ENCODE results near the gene CYP2A7.
"Not testable (repeated sequence)": the region's sequence is repeated elsewhere in the genome, so short reads cannot be mapped to it uniquely, and the experiment has no call there.

CYP2A7 gene

DNA sequence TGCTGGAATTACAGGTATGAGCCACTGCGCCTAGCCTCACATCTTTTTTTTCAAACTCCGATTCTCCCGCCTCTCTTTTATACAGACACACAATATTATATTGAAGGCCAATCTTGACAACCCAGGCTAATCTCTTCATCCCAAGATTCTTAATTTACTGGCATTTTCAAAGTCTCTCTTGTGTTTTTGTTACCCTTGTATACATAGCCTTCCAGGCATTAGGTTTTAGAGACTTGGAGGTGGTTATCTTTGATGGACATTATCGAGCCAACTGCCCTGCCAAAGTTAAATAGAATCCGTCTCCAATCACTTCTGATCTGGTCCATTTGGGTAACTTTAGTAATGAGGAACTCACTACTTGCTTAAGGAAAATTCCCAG is 14.4 kb upstream of the CYP2A7 start:
- H3K27ac ChIP-seq: no peak overlapping the region

DNA sequence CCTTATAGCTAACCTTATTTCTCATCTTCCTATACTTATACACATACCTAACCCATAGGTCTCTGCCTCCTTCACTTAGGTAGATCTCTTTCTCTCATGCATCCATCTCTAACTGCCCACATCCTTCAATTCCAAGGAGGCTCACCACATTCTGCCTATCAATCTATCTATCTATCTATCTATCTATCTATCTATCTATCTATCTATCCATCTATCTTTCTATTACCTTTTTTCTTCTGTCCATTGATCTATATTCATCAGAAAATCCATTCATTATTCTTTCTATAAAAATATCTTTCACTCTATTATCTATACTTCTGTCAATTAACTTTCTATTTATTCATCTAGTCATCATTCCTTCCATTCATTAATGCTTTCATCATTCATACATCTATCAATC is 11.1 kb upstream of the CYP2A7 start:
- TF ChIP-seq, protein P1, sequence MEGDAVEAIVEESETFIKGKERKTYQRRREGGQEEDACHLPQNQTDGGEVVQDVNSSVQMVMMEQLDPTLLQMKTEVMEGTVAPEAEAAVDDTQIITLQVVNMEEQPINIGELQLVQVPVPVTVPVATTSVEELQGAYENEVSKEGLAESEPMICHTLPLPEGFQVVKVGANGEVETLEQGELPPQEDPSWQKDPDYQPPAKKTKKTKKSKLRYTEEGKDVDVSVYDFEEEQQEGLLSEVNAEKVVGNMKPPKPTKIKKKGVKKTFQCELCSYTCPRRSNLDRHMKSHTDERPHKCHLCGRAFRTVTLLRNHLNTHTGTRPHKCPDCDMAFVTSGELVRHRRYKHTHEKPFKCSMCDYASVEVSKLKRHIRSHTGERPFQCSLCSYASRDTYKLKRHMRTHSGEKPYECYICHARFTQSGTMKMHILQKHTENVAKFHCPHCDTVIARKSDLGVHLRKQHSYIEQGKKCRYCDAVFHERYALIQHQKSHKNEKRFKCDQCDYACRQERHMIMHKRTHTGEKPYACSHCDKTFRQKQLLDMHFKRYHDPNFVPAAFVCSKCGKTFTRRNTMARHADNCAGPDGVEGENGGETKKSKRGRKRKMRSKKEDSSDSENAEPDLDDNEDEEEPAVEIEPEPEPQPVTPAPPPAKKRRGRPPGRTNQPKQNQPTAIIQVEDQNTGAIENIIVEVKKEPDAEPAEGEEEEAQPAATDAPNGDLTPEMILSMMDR (conservative IDR thresholded peaks at IDR 0.05): no peak
- no peak for TF ChIP-seq ZFX (IDR thresholded peaks at IDR 0.05)
- no peak overlapping the region for H3K27ac ChIP-seq

More for the DNA sequence above, 14.4 kb upstream of the CYP2A7 start:
- TF ChIP-seq, protein P1 (conservative IDR thresholded peaks at IDR 0.05): no peak

DNA sequence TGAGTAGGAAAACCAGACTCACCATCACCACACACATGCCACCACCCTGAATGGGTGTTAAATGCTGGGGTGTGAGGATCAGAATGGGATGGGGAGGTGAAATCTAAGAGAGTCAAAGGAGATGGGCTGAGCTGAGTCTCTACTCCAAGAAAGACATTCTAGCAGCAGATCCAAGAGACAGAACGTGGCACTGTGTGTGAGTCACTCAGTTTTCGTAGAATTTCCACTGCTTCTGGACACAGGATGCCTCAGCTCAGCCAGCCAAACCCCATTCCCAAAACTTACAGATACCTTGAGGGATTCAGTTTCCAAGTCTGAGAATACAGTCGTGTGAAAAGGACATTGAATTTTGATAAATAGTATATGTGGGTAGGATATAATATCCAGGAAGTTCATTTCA is 7.3 kb upstream of the CYP2A7 start:
- H3K27ac ChIP-seq: no peak overlapping the region
- TF ChIP-seq ZFX (IDR thresholded peaks at IDR 0.05): no peak
- TF ChIP-seq, protein P1 (conservative IDR thresholded peaks at IDR 0.05): no peak

DNA sequence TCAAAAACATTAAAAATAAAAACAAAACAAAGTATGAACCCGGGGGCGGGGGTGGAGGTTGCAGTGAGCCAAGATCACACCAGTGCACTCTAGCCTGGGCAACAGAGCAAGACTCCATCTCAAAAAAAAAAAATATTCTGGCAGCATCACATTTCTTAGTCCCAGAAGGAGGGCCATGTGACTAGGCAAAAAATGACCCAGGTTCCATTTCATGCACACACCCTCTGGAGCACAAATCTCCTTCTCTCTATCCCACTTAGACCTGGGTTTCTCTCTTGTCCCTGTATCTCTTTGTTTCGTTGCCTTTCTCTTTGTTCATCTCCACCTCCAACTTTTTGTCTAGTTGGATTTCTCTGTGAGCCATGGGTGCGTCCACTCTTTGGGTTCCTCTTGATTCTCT is 6.2 kb upstream of the CYP2A7 start:
- H3K27ac ChIP-seq: no peak overlapping the region
- no peak for TF ChIP-seq ZFX (IDR thresholded peaks at IDR 0.05)
- TF ChIP-seq, protein P1 (conservative IDR thresholded peaks at IDR 0.05): no peak

DNA sequence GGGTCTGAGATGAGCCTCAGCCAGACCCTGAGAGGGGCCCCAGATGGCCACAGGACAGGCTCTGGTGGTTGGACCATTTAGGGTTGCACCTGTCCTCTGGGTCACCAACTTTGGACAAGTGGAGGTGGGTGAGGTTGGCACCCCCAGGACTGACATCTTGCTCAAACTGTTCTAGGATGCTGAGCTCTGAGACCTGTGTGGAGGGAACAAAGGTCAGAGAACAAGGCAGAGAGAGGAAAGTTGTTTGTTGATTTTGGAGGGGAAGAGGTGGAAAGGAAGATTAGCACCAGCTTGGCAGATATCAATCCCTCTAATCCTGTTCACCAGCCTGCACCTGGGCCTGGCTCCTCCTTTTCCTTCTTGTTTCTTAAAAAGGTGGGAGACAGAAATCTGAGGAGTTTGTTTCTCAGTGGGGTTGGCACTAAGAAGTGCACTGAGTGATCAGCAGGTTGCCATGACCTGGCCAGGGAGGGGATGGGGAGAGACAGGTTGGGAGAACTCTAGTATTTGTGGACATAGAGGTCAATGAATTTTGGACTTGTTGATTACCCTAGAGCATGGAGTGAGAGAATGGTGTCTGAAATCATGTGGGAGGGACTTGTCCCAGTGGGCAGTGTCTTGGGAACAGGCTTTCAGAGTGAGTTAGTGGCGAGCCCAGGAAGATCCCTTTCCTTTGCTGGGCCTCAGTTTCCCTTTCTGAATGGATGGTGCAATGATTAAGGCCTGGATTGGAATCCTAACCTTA is 2.3 kb upstream of the CYP2A7 start:
- not testable (repeated sequence) for H3K27ac ChIP-seq

DNA sequence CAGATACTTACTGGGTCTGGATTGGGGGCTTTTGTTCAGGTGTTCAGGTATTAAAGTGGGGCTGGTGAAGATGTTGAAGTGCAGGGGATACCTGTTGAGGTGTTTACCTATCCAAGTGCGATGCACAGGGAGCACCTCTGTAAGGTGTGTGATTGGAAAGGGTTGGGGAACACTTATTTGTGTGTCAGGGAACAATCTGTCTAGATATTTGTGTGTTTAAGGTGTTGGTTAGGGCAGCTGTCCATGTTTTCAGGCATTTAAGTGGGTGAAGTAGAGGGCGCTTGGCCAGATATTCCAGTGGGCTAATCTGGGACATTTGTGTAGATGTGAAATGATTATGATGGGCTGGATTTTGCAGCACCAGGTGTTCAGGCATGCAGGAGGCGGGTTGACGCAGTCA is 2.7 kb downstream of the CYP2A7 start:
- not testable (repeated sequence) for H3K27ac ChIP-seq

DNA sequence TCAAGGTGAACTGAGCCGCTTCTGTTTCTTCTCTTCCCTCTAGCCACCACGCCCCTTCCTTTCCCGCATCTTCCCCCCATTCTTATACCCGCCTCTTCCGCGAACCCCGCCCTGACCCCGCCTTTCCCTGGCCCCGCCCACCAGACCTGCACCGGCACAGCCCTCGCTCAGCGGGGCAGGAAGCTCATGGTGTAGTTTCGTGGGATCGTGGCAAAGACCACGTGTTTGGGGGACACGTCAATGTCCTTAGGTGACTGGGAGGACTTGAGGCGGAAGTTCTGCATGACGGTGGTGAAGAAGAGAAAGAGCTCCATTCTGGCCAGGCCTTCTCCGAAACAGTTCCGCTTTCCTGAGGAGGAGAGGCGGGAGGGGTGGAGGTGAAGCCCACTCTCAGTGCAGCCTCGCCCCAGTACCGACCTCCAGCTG is 6.5 kb downstream of the CYP2A7 start:
- not testable (repeated sequence) for H3K27ac ChIP-seq

DNA sequence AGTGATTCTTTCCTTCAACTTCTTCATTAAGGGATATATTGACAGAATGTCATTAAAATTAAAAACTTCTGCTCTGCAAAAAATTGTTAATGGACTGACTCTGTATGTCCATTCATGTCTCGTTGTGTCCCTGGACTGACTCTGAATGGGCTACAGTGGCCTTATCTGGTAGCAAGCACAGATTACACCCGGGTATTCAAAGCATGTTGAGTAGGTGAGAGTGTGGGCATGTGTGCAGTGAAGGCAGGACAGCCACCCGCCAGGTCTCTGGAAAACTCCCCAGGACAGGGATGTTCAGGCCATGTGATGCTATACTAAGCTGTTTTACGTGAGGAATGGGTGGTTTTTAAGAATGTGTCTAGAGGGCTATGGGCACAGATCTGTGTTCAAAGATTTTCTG is 7.2 kb downstream of the CYP2A7 start:
- H3K27ac ChIP-seq: not testable (repeated sequence)

DNA sequence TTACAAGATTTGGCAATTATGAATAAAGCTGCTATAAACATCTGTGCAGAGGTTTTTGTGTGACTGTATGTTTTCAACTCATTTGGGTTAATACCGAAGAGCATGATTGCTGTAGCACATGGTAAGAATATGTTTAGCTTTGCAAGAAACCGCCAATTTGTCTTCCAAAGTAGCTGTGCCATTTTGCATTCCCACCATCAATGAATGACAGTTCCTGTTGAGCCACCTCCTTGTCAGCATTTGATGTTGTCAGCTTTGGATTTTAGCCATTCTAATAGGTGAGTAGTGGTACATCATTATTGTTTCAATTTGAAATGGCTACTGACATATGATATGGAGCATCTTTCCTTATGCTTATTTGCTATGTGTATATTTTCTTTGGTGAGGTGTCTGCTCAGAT is 8.2 kb downstream of the CYP2A7 start:
- not testable (repeated sequence) for H3K27ac ChIP-seq

DNA sequence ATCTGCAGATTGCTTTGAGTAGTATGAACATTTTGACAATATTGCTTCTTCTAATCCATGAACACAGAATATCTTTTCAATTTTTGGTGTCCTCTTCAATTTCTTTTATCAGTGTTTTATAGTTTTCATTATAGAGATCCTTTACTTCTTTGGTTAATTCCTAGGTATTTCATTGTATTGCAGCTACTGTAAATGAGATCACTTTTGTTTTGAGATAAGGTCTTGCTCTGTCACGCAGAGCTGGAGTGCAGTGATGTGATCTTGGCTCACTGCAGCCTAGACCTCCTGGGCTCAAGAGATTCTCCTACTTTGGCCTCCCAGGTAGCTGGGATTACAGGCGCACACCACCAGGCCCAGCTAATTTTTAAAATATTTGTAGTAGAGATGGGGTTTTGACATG is 9.8 kb downstream of the CYP2A7 start:
- H3K27ac ChIP-seq: no peak overlapping the region
- no peak for TF ChIP-seq ZFX (IDR thresholded peaks at IDR 0.05)
- TF ChIP-seq, protein P1 (conservative IDR thresholded peaks at IDR 0.05): no peak
